ENCODE measurements around the gene CYTH2. TPM values are rescaled to one million over a fixed set of nuclear protein-coding genes. Genes with fewer than 3 reads are reported as not detected.

Gene CYTH2
- polyA plus RNA-seq, 1 of the 3 experiments (the other 2 are of a cell fraction) = 69.5 TPM

- Histone ChIP-seq H3K36me3 (replicated peaks in 1 of 2; ENCODE audit: control insufficient read depth in 1 of 2, insufficient read depth in 2 of 2, low read length in 1 of 2) (peaks cover 15 to 45% of the 10 kb centered on the region in 2 experiments), H3K4me2 (no peak overlapping the region), H3K9me3 (no peaks in the 10 kb centered on the region), H3K9me2 (no peaks in the 10 kb centered on the region), H3K79me2 (ENCODE audit: insufficient read depth) (no peaks in the 10 kb centered on the region), H3K9ac (no peak overlapping the region), H2AFZ (ENCODE audit: low read depth) (no peak overlapping the region), H4K20me1 (ENCODE audit: insufficient read depth) (peaks cover 9% of the 10 kb centered on the region), H3F3A (replicated peaks; ENCODE audit: insufficient read depth) (peaks cover 22% of the 10 kb centered on the region), H3K27me3 (ENCODE audit: insufficient read depth) (no peaks in the 10 kb centered on the region), H3K4me1 (ENCODE audit: control insufficient read depth in 1 of 2, insufficient read depth in 2 of 2, low read depth in 1 of 2, low read length in 1 of 2) (peaks cover 7 to 11% of the 10 kb centered on the region in 2 experiments; a peak in 3 of 4 replicates), H3K27ac (ENCODE audit: low read depth in 2 of 2, low read length in 1 of 2) (no peak overlapping the region), H3K4me3 (ENCODE audit: low read depth in 2 of 2, low read length in 1 of 2) (no peak overlapping the region)
- CTCF ChIA-PET = interaction anchor here (1.8 to 4.4 kb wide), 2 partner anchors 10 to 129 kb away, joined by 5 to 23 read pairs; no protein-coding TSS in a partner anchor
- TF ChIP-seq TAF1 (IDR thresholded peaks at IDR 0.05; ENCODE audit: borderline replicate concordance, low read depth, low read length) = no peak
- no peak for TF ChIP-seq GABPA (IDR thresholded peaks at IDR 0.05; ENCODE audit: low read depth)
- POLR2A ChIA-PET = interaction anchor here (0.9 to 1.5 kb wide), 3 partner anchors 8 to 10 kb away, joined by 3 to 6 read pairs (median 5); no protein-coding TSS in a partner anchor
- 86% methylated on average over 5 of the region's 7 CpGs for WGBS (ENCODE audit: low lambda C conversion rate)
- DNase-seq = peak; percentile 19
Observed at GRCh38 chr19:48479686-48480085, 10.5 kb downstream of the CYTH2 start.

GRCh38 chr19:48480183-48480557 is 11.0 kb downstream of the CYTH2 start:
- Histone ChIP-seq H3K9me3 (no peaks in the 10 kb centered on the region), H4K20me1 (ENCODE audit: insufficient read depth) (peaks cover 9% of the 10 kb centered on the region), H3K9ac (no peak overlapping the region), H3K4me3 (ENCODE audit: low read depth in 2 of 2, low read length in 1 of 2) (no peak overlapping the region), H3F3A (replicated peaks; ENCODE audit: insufficient read depth) (peaks cover 22% of the 10 kb centered on the region), H3K9me2 (no peaks in the 10 kb centered on the region), H3K36me3 (replicated peaks in 1 of 2; ENCODE audit: control insufficient read depth in 1 of 2, insufficient read depth in 2 of 2, low read length in 1 of 2) (peaks cover 10 to 41% of the 10 kb centered on the region in 2 experiments), H3K79me2 (ENCODE audit: insufficient read depth) (no peaks in the 10 kb centered on the region), H3K4me2 (no peak overlapping the region), H3K4me1 (ENCODE audit: control insufficient read depth in 1 of 2, insufficient read depth in 2 of 2, low read depth in 1 of 2, low read length in 1 of 2) (peaks cover 7 to 11% of the 10 kb centered on the region in 2 experiments; a peak in 3 of 4 replicates), H3K27me3 (ENCODE audit: insufficient read depth) (no peaks in the 10 kb centered on the region), H2AFZ (ENCODE audit: low read depth) (no peak overlapping the region), H3K27ac (ENCODE audit: low read depth in 2 of 2, low read length in 1 of 2) (no peak overlapping the region)
- 96% methylated on average over 28 of the region's 32 CpGs for WGBS (ENCODE audit: low lambda C conversion rate)
- no peak for TF ChIP-seq FOXJ3 (CRISPR knock-in tag; IDR thresholded peaks at IDR 0.05)
- TF ChIP-seq TCF12 (IDR thresholded peaks at IDR 0.05) = no peak
- TF ChIP-seq NFIC (IDR thresholded peaks at IDR 0.05; ENCODE audit: borderline replicate concordance) = no peak
- no peak for TF ChIP-seq FOSL2 (IDR thresholded peaks at IDR 0.05; ENCODE audit: borderline replicate concordance, low read depth)
- no peak for TF ChIP-seq NRF1 (IDR thresholded peaks at IDR 0.05; ENCODE audit: low read depth, low read length)
- no peak for TF ChIP-seq FOXM1 (IDR thresholded peaks at IDR 0.05; ENCODE audit: low read depth)
- no peak for TF ChIP-seq JUND (IDR thresholded peaks at IDR 0.05)
- TF ChIP-seq GABPA (IDR thresholded peaks at IDR 0.05; ENCODE audit: low read depth) = no peak
- TF ChIP-seq RCOR1 (IDR thresholded peaks at IDR 0.05; ENCODE audit: low read length) = no peak
- TF ChIP-seq GATA2 (CRISPR knock-in tag; IDR thresholded peaks at IDR 0.05) = no peak
- no peak for TF ChIP-seq ELF1 (IDR thresholded peaks at IDR 0.05)
- no peak for TF ChIP-seq MEF2A (IDR thresholded peaks at IDR 0.05; ENCODE audit: borderline replicate concordance, low read depth)
- TF ChIP-seq SMC3 (IDR thresholded peaks at IDR 0.05; ENCODE audit: low read depth, low read length) = no peak
- no peak for TF ChIP-seq EZH2phosphoT487 (IDR thresholded peaks at IDR 0.05; ENCODE audit: borderline replicate concordance, low read depth)
- TF ChIP-seq TAF1 (IDR thresholded peaks at IDR 0.05; ENCODE audit: borderline replicate concordance, low read depth, low read length) = no peak
- no peak for TF ChIP-seq PBX3 (IDR thresholded peaks at IDR 0.05)
- TF ChIP-seq CHD2 (IDR thresholded peaks at IDR 0.05; ENCODE audit: low read length, partially characterized antibody) = no peak
- ChIA-PET POLR2A (interaction anchor here (1.4 to 1.5 kb wide), 2 partner anchors 10 kb away, joined by 5 to 6 read pairs; no protein-coding TSS in a partner anchor), CTCF (interaction anchor here (4.4 kb wide), 1 partner anchor 10 kb away, joined by 23 read pairs; no protein-coding TSS in a partner anchor)
- no peak for DNase-seq

Measured in SK-N-SH (cell line).